H1 (cell line): ENCODE results near the gene DSCAM. TPM values are rescaled to one million over a fixed set of nuclear protein-coding genes. Genes with fewer than 3 reads are reported as not detected.

ENCODE experiments used
- CHD2 ChIP-seq: IDR thresholded peaks from 2 replicates; pipeline ENCODE4 v1.6.1; 2012; ENCODE audit warnings: low read length, improper control_type of control experiment
- GABPA ChIP-seq: IDR thresholded peaks from 2 replicates; pipeline ENCODE4 v1.6.1; 2011; ENCODE audit warnings: mild to moderate bottlenecking, low read length, moderate library complexity, borderline replicate concordance; ENCODE audit not compliant: insufficient read depth
- NANOG ChIP-seq: IDR thresholded peaks from 2 replicates; pipeline ENCODE4 v1.6.1; 2011; ENCODE audit warnings: low read length, low read depth, mild to moderate bottlenecking, inconsistent platforms; ENCODE audit not compliant: insufficient read depth, poor library complexity, severe bottlenecking
- polyA plus RNA-seq, 7 experiments: library from polyadenylated mRNA; depleted of rRNA in 3 of 7; stranded (reverse) in 5 of 7; unstranded in 2 of 7; fragments of >200 nt in 5 of 7; fragments of 200-250 nt in 2 of 7; gene quantifications; 1 replicate in 5 of 7; 2 replicates in 1 of 7; 4 replicates in 1 of 7; pipeline versions ENCODE4 v1.2.1 to v1.2.3, GENCODE V29; 2011 to 2013; ENCODE audit warnings: missing spikeins in 2 of 7, mixed read lengths in 2 of 7
- total RNA-seq: library from RNA; stranded (reverse); fragmentation: NEBNext Ultra II Directional; extraction: Animal tissue kit (Norgen Biotek cat#: 25700); gene quantifications from 2 replicates; pipeline ENCODE4 v1.2.1, GENCODE V29; 2021
- TF ChIP-seq, protein P1 (sequence below): fragments of 300-600 bp; sonication (generic); IDR thresholded peaks from 2 replicates; pipeline ENCODE4 v1.7.1; 2012; ENCODE audit warnings: low read length, moderate library complexity, mild to moderate bottlenecking, inconsistent platforms; ENCODE audit not compliant: insufficient replicate concordance

Gene DSCAM
- total and polyA plus RNA-seq, 2 of the 8 experiments (the other 6 are each of a cell fraction or from before 2014, with no cell fraction given): 0.02 to 0.15 TPM

DNA sequence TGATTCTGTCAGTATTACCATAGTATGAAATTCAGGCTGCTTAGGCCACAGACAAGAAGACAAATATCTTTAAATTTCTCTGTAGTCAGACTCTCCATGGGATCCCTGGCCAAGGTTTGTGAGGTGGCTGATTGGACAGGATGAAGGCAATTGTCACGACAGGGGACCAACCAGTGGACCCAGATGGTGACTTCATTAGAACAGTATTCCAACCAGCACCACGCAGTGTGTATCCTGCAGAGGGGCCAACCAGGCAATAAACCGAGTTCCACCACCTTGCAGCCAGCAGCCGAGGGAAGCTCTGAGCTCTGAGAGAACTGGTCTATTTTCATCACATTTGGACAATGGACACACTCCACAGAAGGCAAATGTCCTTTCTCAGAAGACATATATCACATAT is 16.1 kb downstream of the DSCAM start (continued):
- TF ChIP-seq NANOG (no peak), CHD2 (no peak), GABPA (no peak)
- TF ChIP-seq, protein P1, sequence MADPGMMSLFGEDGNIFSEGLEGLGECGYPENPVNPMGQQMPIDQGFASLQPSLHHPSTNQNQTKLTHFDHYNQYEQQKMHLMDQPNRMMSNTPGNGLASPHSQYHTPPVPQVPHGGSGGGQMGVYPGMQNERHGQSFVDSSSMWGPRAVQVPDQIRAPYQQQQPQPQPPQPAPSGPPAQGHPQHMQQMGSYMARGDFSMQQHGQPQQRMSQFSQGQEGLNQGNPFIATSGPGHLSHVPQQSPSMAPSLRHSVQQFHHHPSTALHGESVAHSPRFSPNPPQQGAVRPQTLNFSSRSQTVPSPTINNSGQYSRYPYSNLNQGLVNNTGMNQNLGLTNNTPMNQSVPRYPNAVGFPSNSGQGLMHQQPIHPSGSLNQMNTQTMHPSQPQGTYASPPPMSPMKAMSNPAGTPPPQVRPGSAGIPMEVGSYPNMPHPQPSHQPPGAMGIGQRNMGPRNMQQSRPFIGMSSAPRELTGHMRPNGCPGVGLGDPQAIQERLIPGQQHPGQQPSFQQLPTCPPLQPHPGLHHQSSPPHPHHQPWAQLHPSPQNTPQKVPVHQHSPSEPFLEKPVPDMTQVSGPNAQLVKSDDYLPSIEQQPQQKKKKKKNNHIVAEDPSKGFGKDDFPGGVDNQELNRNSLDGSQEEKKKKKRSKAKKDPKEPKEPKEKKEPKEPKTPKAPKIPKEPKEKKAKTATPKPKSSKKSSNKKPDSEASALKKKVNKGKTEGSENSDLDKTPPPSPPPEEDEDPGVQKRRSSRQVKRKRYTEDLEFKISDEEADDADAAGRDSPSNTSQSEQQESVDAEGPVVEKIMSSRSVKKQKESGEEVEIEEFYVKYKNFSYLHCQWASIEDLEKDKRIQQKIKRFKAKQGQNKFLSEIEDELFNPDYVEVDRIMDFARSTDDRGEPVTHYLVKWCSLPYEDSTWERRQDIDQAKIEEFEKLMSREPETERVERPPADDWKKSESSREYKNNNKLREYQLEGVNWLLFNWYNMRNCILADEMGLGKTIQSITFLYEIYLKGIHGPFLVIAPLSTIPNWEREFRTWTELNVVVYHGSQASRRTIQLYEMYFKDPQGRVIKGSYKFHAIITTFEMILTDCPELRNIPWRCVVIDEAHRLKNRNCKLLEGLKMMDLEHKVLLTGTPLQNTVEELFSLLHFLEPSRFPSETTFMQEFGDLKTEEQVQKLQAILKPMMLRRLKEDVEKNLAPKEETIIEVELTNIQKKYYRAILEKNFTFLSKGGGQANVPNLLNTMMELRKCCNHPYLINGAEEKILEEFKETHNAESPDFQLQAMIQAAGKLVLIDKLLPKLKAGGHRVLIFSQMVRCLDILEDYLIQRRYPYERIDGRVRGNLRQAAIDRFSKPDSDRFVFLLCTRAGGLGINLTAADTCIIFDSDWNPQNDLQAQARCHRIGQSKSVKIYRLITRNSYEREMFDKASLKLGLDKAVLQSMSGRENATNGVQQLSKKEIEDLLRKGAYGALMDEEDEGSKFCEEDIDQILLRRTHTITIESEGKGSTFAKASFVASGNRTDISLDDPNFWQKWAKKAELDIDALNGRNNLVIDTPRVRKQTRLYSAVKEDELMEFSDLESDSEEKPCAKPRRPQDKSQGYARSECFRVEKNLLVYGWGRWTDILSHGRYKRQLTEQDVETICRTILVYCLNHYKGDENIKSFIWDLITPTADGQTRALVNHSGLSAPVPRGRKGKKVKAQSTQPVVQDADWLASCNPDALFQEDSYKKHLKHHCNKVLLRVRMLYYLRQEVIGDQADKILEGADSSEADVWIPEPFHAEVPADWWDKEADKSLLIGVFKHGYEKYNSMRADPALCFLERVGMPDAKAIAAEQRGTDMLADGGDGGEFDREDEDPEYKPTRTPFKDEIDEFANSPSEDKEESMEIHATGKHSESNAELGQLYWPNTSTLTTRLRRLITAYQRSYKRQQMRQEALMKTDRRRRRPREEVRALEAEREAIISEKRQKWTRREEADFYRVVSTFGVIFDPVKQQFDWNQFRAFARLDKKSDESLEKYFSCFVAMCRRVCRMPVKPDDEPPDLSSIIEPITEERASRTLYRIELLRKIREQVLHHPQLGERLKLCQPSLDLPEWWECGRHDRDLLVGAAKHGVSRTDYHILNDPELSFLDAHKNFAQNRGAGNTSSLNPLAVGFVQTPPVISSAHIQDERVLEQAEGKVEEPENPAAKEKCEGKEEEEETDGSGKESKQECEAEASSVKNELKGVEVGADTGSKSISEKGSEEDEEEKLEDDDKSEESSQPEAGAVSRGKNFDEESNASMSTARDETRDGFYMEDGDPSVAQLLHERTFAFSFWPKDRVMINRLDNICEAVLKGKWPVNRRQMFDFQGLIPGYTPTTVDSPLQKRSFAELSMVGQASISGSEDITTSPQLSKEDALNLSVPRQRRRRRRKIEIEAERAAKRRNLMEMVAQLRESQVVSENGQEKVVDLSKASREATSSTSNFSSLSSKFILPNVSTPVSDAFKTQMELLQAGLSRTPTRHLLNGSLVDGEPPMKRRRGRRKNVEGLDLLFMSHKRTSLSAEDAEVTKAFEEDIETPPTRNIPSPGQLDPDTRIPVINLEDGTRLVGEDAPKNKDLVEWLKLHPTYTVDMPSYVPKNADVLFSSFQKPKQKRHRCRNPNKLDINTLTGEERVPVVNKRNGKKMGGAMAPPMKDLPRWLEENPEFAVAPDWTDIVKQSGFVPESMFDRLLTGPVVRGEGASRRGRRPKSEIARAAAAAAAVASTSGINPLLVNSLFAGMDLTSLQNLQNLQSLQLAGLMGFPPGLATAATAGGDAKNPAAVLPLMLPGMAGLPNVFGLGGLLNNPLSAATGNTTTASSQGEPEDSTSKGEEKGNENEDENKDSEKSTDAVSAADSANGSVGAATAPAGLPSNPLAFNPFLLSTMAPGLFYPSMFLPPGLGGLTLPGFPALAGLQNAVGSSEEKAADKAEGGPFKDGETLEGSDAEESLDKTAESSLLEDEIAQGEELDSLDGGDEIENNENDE: no peak
